HG02763 (cell line): ENCODE measurements around the gene RYK.
A peak's percentile ranks its signal among the peaks of the same experiment; 100 is the strongest.
"Not testable (repeated sequence)": the region's sequence is repeated elsewhere in the genome, so short reads cannot be mapped to it uniquely, and the experiment has no call there.

Source experiments
- ATAC-seq: cut with Tn5 transposase; IDR thresholded peaks from one replicate; pipeline ENCODE4 v1.9.1; 2021; ENCODE audit warnings: mild to moderate bottlenecking, moderate library complexity; ENCODE audit not compliant: unreplicated experiment

Gene RYK

DNA sequence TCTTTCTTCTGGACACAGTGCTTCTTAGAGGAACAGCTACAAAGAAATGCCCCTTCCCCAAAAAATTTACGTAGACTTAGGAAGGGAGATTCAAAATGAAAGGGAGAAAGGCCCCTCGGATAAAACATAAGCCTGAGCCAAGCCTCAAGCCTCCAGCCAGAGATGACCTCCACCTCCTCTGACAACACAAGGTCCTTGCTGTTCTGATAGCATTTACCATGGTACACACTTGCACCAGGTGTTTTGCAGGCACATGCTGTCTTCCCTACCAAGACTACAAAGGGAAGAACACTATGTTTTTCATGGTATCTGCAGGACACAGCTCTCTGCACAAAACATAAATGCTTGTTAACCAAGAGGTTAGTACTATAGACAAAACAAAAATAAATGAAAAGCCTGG is 27.8 kb downstream of the RYK start:
- ATAC-seq, result no peak

DNA sequence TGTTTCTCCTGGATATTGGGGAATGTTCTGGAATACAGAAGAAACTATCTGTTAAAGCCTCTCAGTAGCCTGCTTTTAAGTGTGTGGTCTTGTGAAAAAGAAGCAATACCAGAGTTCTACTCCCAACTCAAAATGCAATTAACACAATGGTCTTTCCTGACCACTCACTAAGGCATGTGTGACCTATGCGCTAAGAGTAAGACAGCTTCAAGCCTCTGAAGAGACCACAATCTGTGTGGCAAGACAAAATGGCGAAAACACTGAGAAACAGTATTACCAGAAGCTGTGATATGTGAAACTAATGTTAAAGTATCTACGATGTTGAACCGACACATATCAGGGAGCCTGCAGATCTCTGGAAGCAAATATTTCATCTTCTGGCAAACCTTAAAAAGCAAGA is 33.8 kb downstream of the RYK start:
- ATAC-seq, result no peak

DNA sequence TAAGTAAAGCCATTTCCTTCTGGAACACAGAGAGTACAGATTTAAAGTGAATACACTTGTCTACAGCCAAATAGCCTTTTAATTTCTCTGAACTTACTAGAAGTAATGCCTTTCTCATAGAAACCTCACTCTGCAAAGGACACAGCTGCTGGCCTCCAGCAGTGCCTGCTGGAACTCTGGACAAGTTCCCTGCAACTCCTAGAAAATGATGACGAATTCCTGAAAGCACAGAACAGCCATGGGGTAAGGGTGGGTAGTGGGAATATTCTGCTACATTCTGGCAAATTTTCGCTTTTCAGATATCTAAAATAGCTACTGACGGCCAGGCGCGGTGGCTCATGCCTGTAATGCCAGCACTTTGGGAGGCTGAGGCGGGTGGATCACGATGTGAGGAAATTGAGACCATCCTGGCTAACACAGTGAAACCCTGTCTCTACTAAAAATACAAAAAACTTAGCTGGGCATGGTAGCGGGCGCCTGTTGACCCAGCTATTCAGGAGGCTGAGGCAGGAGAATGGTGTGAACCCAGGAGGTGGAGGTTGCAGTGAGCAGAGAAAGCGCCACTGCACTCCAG is 34.4 kb downstream of the RYK start:
- ATAC-seq, result no peak

DNA sequence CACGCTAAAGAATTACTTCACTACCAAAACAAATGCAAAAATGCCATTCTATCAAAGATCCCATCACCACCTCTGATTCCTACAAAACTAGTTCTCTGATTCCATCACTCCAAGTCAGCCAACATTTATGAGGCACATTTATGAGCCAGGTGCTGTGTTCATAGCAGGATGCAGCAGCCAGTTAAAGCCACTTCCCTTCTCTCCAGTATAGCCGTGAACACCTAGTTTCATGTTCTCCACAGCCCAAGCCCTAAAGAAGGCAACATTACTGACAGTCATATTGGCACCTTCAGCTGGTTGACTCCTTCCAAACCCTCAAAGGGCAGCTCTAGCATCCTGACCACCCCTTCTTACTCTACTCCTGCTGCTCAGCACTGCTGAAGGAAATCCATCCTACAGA is 36.4 kb downstream of the RYK start:
- ATAC-seq, result no peak

DNA sequence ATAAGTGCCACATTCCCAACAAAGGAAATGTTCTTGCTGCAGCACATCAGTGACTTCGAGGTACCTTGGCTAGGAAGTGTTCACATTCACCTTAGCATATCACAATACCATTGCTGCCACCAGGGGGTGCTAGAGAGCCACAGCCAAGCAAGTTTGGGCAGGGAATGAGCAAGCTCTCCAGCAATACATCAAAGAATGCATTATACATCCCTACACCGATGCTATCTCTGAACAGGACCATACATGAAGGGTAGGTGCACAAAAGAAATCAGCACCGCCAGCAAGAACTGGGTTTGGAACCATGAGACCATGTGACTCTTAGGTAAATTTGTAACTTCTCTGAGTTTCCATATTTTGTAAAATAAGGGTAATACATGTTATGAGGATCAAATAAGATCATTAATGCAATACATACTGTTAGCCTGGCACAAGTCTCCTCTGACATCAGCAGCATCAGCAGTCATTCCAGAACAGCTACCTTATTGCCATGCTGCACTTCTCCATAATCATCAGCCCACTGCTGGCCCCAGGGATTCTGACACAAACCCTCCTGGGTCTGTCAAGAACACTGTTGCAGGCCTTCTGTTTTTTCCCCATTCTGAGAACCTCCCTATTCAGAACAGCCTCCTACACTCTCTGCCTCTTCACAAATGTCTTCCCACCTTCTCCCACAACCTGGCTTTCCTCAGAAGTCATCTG is 37.5 kb downstream of the RYK start:
- peak; percentile 69 for ATAC-seq

DNA sequence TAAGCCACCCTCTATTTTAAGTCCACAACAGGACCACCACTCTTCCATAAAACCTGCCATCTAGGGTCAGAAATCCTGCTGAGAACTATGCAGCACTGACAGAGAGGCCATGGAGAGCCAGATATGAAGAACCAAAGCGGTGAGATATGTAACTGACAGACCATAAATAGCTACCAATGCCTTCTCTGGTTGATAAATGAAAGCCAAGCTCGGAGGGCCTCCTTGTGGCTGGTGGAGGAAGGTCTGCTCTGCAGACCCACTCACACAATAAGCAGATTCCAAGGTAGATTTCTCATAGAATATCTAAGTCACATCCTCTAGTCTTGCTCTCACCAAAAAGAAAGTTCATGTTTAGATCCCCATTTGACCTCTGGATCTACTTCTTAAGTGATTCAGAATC is 38.9 kb downstream of the RYK start:
- ATAC-seq, result peak; percentile 73

DNA sequence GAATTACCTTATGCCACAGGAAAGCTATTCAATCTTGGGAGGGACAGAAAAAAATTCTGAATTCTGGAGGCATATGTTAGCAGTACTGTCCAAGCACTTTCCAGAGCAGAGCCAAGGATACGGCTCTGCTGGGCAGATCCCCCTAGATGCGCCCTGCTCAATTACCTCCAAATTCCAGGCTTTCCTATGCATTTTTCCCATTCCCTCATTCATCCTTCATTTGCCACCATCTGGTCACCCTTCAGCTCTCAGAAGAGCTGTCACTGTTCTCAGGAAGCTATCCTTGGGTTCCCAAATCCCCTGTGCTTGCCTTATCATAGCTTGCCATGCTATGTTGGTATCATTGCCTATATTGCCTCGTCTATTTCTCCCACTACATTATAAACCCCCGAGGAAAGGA is 45.2 kb downstream of the RYK start:
- ATAC-seq, result no peak

DNA sequence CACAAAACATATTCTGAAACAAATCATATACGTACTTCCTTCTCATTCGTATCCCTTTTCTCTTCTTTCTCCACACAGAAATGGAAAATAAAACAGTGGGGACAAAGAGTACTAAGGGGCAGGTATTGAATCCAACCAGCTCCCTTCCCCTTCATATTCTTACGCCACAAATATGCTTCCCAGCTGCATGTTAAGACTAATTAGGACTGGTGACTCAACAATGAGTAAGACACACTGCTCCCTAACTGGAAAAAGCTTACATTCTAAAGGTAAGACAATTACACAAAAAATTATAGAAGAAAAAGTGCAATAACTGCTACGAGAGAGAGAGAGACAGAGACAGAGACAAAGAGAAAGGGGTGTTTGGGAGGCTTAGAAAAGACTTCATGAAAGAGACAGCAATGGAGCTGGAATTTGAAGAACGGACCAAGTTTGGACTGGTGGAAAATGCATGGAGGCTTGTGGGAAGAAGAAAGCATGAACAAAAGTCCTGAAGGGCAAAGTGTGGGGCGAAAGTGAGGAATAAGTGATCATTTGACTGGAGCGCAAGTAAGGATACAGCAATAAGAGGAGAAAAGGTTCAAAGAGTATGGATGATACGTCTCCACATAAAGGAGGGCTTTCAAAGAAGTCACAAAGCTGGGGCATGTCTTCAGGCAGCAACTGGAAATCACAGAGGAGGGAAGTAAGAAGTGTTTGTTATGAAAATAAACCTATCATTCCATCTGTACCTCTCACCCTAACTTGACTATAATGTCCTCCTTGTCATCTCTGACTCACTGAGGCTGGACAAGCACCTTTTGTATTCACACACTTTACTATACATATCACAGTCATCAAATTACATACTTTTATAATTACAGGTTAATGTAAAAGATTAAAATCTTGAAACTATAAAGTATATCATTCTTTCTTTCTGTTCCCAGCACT is 49.2 kb downstream of the RYK start:
- ATAC-seq, result no peak

DNA sequence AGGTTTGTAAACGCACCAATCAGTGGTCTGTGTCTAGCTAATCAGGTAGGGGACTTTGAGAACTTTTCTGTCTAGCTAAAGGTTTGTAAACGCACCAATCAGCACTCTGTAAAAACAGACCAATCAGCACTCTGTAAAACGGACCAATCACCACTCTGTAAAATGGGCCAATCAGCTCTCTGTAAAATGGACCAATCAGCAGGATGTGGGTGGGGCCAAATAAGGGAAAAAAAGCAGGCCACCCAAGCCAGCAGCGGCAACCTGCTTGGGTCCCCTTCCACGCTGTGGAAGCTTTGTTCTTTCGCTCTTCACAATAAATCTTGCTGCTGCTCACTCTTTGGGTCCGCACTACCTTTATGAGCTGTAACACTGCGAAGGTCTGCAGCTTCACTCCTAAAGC is 50.8 kb downstream of the RYK start:
- ATAC-seq, result not testable (repeated sequence)

DNA sequence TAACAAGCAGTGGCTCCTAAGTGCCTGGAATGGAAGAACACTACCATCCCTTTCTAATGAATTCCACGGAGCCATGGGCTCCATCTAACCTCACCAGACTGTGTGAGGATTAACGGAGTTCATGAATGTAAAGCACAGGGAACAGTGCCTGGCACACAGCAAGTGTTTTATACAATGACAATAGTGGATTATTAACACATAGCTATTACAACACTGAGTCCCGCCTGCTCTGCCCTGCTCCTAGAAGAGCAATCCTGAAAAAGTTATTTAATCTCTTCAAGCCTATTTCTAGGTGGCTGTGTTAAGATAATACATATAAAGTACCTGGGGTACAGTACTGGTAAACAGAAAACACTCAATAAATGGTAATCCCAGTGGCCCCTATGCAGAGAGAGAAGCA is 51.4 kb downstream of the RYK start:
- no peak for ATAC-seq

DNA sequence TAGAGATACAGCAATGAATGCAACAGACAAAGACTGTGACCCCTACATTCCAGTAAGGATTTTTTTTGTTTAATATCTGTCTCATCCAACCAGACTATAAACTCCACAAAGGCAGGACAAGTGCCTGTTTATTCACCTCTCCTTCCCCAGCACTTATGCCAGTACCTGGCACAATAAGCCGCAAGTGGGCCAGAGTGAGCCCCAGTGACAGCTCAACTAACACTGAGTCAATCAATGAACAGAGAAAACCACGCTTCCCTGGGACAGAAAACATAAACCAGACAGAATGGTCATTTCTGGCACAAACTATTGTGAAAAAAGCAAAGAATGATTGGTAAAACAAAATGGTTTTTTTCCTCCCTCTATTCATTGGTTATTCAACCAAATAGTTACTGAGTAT is 52.2 kb downstream of the RYK start:
- ATAC-seq, result no peak

DNA sequence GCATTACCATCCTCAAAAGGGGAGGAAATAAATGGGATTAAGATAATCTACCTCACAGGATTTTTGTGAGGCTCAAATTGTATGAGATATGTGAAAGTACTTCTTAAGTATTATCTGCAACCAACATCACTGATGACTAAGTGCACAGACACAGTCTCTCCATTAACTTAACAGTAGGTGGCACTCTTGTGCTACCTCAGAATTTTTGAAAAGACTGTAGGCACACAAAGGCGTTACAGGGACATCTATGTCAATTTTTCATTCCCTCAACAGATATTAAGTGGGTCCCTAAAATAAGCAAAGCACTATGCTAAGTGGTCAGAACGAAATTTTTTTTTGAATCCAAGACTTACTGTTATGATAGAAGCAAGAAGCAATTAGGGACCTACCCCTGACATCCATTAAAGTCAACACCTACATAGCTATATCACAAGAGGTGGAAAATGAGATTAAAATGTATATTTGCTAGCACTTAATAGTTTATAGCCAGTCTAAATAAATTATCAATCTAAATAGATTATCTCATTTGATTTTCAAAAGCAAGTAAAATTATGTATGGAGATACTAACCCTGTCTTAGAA is 52.9 kb downstream of the RYK start:
- no peak for ATAC-seq

DNA sequence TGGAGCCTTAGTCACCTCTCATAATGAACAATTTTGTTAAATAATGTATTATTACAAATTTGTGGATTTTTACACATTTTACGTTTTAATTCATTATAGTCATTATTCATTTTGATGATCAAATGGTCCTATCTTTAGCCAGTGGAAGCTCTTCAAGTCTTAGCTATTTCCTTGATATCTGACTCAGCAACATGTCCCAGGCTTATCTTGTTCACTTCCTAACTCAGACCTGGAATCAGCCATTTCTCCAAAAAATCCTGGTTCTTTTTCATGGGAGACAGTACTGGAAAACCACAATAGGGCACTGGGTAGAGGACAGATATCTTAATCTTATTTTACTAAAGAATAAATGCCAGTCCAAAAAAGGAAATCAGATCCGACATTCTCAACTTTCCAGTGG is 56.4 kb downstream of the RYK start:
- no peak for ATAC-seq

DNA sequence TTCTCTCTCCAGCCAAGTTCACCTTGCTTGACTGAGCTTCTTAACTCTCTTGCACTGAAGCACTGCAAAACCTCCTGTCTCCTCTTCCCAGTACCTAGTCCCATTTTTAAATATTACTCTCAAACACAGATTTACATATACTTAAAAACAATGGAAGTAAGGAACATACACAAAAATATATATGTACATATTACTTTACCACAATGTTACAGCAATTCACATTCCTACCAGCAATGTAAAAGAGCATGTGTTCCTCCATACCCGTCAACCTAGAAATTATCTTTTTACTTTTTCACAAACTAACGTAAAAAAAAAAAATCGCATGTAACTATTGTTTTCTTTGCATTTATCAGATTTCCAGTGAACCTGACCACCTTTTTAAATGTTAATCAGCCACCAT is 60.4 kb downstream of the RYK start:
- ATAC-seq, result no peak

DNA sequence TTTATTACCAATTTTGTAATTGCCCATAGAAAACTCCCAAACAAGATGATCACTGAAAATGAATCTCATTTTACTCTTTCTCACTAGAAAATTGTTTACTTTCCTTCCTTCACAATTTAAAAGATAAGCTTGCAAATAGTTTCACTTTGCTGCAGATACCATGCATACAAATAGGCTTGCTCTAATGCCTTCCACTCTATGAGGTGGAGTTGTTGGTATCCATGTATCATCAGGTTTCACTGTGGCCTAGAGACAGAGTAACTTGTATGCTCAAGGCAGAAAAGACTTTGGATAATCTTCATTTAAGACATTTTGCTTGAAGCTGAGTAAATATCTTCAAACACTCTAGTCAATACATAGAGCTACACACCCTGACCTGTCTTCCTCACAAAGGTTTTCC is 60.8 kb downstream of the RYK start:
- no peak for ATAC-seq

DNA sequence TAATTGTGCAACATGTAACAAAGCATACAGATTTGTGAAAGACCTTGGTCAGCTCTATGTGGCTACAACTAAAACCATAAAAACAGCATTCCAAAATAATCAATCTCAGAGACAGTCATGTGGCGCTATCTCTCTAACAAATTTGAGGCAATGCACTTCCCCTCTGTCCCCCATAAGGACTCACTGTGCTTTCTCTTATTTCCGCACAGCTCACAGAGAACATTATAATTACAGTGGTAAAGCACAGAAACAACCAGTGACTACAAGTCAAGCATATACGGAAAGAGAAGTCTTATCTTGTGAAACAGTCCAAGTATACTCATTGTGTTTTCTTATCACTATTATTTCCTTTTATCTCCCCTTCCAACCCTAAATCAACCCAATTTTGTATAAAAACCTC is 64.3 kb downstream of the RYK start:
- no peak for ATAC-seq

DNA sequence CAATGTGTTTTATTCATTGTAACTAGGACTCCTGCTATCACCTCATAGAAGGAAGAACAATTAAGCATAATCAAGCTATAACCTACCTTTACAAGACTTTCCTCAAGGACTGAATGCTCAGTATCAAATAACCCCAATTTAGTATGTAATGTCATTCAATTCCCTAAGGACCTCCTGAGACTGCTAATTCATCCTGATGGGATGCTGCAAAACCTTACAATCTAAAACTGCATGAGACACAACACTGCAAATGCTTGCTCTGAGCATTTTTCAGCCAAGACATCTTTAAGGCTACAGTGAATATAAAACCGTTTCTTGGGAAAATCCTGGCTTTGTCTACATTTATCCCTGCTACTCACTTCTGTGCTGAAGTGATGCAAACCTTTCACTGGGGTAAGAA is 69.9 kb downstream of the RYK start:
- no peak for ATAC-seq

DNA sequence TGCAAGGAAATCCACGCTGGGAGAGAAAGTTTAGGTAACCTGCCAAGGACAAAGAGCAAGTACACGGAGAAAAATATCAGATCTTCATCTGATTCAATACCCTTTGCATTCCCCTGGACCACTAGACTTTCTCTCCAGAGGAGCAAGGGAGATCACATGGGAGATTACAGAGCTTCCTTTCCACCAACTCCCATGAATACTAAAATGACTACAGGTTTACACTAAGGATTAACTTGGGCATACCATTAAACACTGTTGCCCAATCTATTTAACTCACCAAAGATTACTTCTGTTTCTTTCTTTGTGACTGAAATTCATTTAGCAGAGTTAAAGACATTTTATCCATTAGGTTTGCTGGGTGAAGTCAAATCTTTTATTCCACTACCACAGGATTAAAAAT is 71.2 kb downstream of the RYK start:
- ATAC-seq, result no peak

DNA sequence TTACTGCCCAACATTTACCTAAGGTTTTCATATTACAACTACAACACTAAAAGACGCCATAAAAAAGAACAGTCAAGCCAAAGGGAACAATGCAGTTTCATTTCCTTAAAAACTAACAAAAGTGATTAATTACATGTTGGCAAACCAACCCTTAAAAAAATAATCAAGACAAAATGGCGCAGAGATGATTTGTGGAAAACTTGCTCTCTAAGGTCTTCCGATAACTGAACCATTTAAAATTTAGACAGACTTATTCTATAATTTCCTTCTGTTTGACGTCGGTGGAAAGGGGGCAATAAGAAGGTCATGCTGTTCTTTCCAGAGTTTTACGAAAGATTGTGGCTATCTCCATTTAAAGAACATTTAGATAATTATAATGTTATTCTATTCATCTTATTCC is 87.6 kb downstream of the RYK start:
- ATAC-seq, result no peak

DNA sequence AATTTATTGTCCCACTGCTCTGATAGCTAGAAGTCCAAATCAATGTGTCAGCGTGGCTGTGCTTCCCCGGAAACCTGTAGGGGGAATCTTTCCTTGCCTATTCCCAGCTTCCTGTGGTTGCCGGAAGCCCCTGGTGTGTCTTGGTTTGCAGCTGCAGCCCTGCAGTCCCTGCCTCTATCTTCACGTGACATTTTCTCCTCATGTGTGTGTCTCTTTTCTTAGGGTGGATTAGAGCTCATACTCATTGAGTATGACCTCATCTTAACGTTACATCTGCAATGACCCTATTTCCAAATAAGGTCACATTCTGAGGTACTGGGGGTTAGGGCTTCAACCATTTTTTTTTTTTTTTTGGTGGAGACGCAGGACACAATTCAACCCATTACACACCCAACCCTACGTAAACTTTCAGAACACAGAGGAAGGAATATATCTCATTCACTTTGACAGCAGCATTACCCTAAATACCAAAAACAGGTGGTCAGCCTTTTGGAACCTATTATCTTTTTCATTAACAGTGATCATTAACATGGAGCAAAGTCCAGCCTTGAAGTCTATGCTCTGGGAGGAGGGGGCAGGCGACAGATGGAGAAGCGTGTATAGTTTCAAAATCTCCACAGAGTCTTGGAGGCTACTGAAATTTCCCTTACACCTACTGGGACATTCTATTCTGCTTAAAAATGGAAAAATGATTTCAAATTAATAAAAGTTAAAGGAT is 88.6 kb downstream of the RYK start:
- no peak for ATAC-seq

DNA sequence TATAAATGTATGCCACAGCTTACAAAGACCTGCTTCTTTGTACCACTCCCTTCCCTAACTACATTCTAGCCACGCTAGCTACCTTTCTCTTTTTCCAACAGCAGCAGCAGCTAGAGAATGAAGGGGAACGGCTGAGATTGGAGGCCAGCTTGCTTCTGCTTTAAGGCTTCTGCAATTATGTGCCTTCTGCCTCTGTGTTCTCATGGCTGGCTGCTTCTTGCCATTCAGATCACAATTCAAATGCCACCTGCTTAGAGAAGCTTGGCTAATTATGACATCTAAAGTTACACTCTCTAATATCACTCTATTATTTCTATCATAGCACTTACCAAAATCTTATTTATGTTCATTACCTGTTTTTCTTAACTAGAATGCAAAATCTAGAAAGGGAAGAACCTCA is 95.2 kb downstream of the RYK start:
- no peak for ATAC-seq
